ENCODE data around the gene ST6GAL2. TPM values are rescaled to one million over a fixed set of nuclear protein-coding genes. Genes with fewer than 3 reads are reported as not detected.
A peak's percentile ranks its signal among the peaks of the same experiment; 100 is the strongest.

ST6GAL2 gene
- total and polyA plus RNA-seq, 2 experiments from 2014 or later = 13.4 to 25.7 TPM

- ATAC-seq = peak; percentile 11
- H3K9me3 Mint-ChIP-seq = no peaks in the 10 kb centered on the region; the same call in 2 of the 3 replicates
- H3K36me3 Mint-ChIP-seq (ENCODE audit: low read depth) = no peaks in the 10 kb centered on the region; the same call in 2 of the 3 replicates
- no peak overlapping the region for H3K27ac Mint-ChIP-seq
- peaks cover 31% of the 10 kb centered on the region for H3K27me3 ChIP-seq (ENCODE audit: insufficient read depth)
- H3K4me1 ChIP-seq (ENCODE audit: insufficient read depth) = peaks cover 57% of the 10 kb centered on the region
- no peaks in the 10 kb centered on the region for H3F3A ChIP-seq (replicated peaks; ENCODE audit: low read depth)
- peaks cover 47% of the 10 kb centered on the region for H3K79me2 ChIP-seq (replicated peaks; ENCODE audit: insufficient read depth)
- no peaks in the 10 kb centered on the region for H3K9me2 ChIP-seq (ENCODE audit: insufficient read depth)
- H3K4me2 ChIP-seq = peak overlapping the region; percentile 80
- H3K36me3 ChIP-seq (ENCODE audit: insufficient read depth) = no peaks in the 10 kb centered on the region
- peak overlapping the region; percentile 63; the same call in 1 of the 2 replicates for H2AFZ ChIP-seq
- H3K27ac ChIP-seq (ENCODE audit: low read depth) = no peak overlapping the region
- peaks cover 5% of the 10 kb centered on the region for H4K20me1 ChIP-seq (replicated peaks; ENCODE audit: insufficient read depth)
- H3K4me3 ChIP-seq = peak overlapping the region; percentile 63
- H3K4me3 Mint-ChIP-seq = peak overlapping the region; percentile 95
- peaks cover 24% of the 10 kb centered on the region for H3K27me3 Mint-ChIP-seq (ENCODE audit: insufficient read depth, low read depth, poor library complexity)
- TF ChIP-seq STAT1 (IDR thresholded peaks at IDR 0.05; ENCODE audit: unreplicated experiment) (no peak), REST (IDR thresholded peaks at IDR 0.05; ENCODE audit: unreplicated experiment) (no peak), EZH2 (IDR thresholded peaks at IDR 0.05; ENCODE audit: low read depth, unreplicated experiment) (peak; percentile 18), ETS1 (IDR thresholded peaks at IDR 0.05) (no peak)
- peaks cover 46% of the 10 kb centered on the region for H3K4me1 Mint-ChIP-seq
- peak; percentile 66 for DNase-seq (ENCODE audit: low spot score)
Observed at GRCh38 chr2:106885329-106885728, 638 bp downstream of the ST6GAL2 start.

- Histone ChIP-seq H3K9me2 (ENCODE audit: insufficient read depth) (no peaks in the 10 kb centered on the region), H3K4me1 (ENCODE audit: insufficient read depth) (peaks cover 38% of the 10 kb centered on the region), H3K4me3 (no peak overlapping the region), H4K20me1 (replicated peaks; ENCODE audit: insufficient read depth) (peaks cover 5% of the 10 kb centered on the region), H3K79me2 (replicated peaks; ENCODE audit: insufficient read depth) (peaks cover 74% of the 10 kb centered on the region), H3K36me3 (ENCODE audit: insufficient read depth) (no peaks in the 10 kb centered on the region), H3K27ac (ENCODE audit: low read depth) (no peak overlapping the region), H2AFZ (no peak overlapping the region), H3K4me2 (0 out of 2 replicates have a peak overlapping the region, but pooled peaks have one; percentile 63), H3F3A (replicated peaks; ENCODE audit: low read depth) (no peaks in the 10 kb centered on the region), H3K27me3 (ENCODE audit: insufficient read depth) (peaks cover 26% of the 10 kb centered on the region)
- Mint-ChIP-seq H3K36me3 (ENCODE audit: low read depth) (no peaks in the 10 kb centered on the region; the same call in 1 of the 3 replicates), H3K4me3 (no peak overlapping the region), H3K4me1 (peaks cover 33% of the 10 kb centered on the region), H3K9me3 (no peaks in the 10 kb centered on the region; the same call in 2 of the 3 replicates), H3K27me3 (ENCODE audit: insufficient read depth, low read depth, poor library complexity) (peaks cover 19% of the 10 kb centered on the region), H3K27ac (no peak overlapping the region)
- TF ChIP-seq CTCF (conservative IDR thresholded peaks at IDR 0.05; ENCODE audit: low read depth in 2 of 2) (peak in 1 of 2 experiments; percentile 51; a peak in 3 of 4 replicates), POLR2AphosphoS5 (IDR thresholded peaks at IDR 0.05; ENCODE audit: low read depth) (no peak)
- ATAC-seq (no peak), DNase-seq (ENCODE audit: low spot score) (no peak)
Observed at GRCh38 chr2:106882673-106883072, 3.3 kb downstream of the ST6GAL2 start.
